Prostate gland (tissue), 2 donors: ENCODE data around the gene GPM6B.

ENCODE experiments used
- CTCF ChIP-seq, 4 experiments: fragments of 200-600 bp in 2 of 4; fragments of 450-650 bp in 2 of 4; sonication (generic) in 2 of 4; IDR thresholded peaks; 1 replicate in 3 of 4; 2 replicates in 1 of 4; pipeline ENCODE4 v1.5.1; 2016 to 2019; ENCODE audit warnings: antibody characterized with exemption in 4 of 4, mild to moderate bottlenecking in 2 of 4, moderate library complexity in 2 of 4
- POLR2A ChIP-seq: fragments of 450-650 bp; IDR thresholded peaks from one replicate; pipeline ENCODE4 v1.6.1; 2016; ENCODE audit warnings: antibody characterized with exemption, mild to moderate bottlenecking
- POLR2AphosphoS5 ChIP-seq: sonication (generic); formaldehyde crosslinking; IDR thresholded peaks from one replicate; pipeline ENCODE4 v1.6.1; 2017; ENCODE audit warnings: antibody characterized with exemption

- TF ChIP-seq CTCF (IDR thresholded peaks at IDR 0.05) (no peak), POLR2A (no peak), POLR2AphosphoS5 (no peak)
Measured at GRCh38 chrX:13835825-13836224, 18.9 kb upstream of the GPM6B start.
